ENCODE results near the gene SPTAN1. TPM values are rescaled to one million over a fixed set of nuclear protein-coding genes. Genes with fewer than 3 reads are reported as not detected.

SPTAN1 gene
- total and polyA plus RNA-seq, 8 donors = 288 to 404 (median 327) TPM

GRCh38 chr9:128624566-128624965 lies 72.2 kb downstream of the SPTAN1 start:
- H3K36me3 ChIP-seq = peaks cover 6 to 100% of the 10 kb centered on the region in 2 donors
- H3K27ac ChIP-seq = no peak overlapping the region
- no peaks in the 10 kb centered on the region for H3K4me1 ChIP-seq
- intact Hi-C loops (cut with DNase I) = no loop called here
- no peaks in the 10 kb centered on the region for H3K27me3 ChIP-seq
- no peak for TF ChIP-seq CTCF (IDR thresholded peaks at IDR 0.05)
- H3K9me3 ChIP-seq = no peaks in the 10 kb centered on the region
- H3K4me3 ChIP-seq = no peak overlapping the region
- ATAC-seq = no peak
- DNase-seq = peak in 1 of 4 donors; percentile 50

- intact Hi-C loops (cut with DNase I) = no loop called here
- Histone ChIP-seq H3K4me3 (no peak overlapping the region), H3K36me3 (peaks cover 3 to 100% of the 10 kb centered on the region in 2 donors), H3K4me1 (no peaks in the 10 kb centered on the region), H3K9me3 (no peaks in the 10 kb centered on the region), H3K27me3 (no peaks in the 10 kb centered on the region), H3K27ac (no peak overlapping the region)
- ATAC-seq (no peak), DNase-seq (peak in 1 of 4 donors; percentile 61)
- no peak for TF ChIP-seq CTCF (IDR thresholded peaks at IDR 0.05)
Measured at GRCh38 chr9:128625391-128626146, 73.2 kb downstream of the SPTAN1 start.

GRCh38 chr9:128626181-128626580 lies 73.8 kb downstream of the SPTAN1 start:
- Histone ChIP-seq H3K9me3 (no peaks in the 10 kb centered on the region), H3K36me3 (peaks cover 0 to 100% of the 10 kb centered on the region in 2 donors), H3K4me3 (no peak overlapping the region), H3K27ac (no peak overlapping the region), H3K27me3 (no peaks in the 10 kb centered on the region), H3K4me1 (no peaks in the 10 kb centered on the region)
- ATAC-seq (no peak), DNase-seq (peak in 1 of 4 donors; percentile 32)
- intact Hi-C loops (cut with DNase I) = no loop called here
- no peak for TF ChIP-seq CTCF (IDR thresholded peaks at IDR 0.05)

GRCh38 chr9:128627127-128627715 lies 74.8 kb downstream of the SPTAN1 start:
- Histone ChIP-seq H3K4me3 (no peak overlapping the region), H3K4me1 (no peaks in the 10 kb centered on the region), H3K27me3 (no peaks in the 10 kb centered on the region), H3K36me3 (peaks cover 0 to 100% of the 10 kb centered on the region in 2 donors), H3K9me3 (no peaks in the 10 kb centered on the region), H3K27ac (no peak overlapping the region)
- TF ChIP-seq CTCF (IDR thresholded peaks at IDR 0.05) = no peak
- intact Hi-C loops (cut with DNase I) = no loop called here
- peak in 1 of 4 donors; percentile 67 for DNase-seq
- no peak for ATAC-seq

- Histone ChIP-seq H3K36me3 (peaks cover 0 to 100% of the 10 kb centered on the region in 2 donors), H3K27ac (no peak overlapping the region), H3K27me3 (no peaks in the 10 kb centered on the region), H3K9me3 (no peaks in the 10 kb centered on the region), H3K4me3 (no peak overlapping the region), H3K4me1 (no peaks in the 10 kb centered on the region)
- intact Hi-C loops (cut with DNase I) = no loop called here
- peak in 1 of 4 donors; percentile 49 for DNase-seq
- TF ChIP-seq CTCF (IDR thresholded peaks at IDR 0.05) = no peak
- no peak for ATAC-seq
Measured at GRCh38 chr9:128627906-128628305, 75.5 kb downstream of the SPTAN1 start.
